HepG2 (cell line): ENCODE results near the gene DNMT1. TPM values are rescaled to one million over a fixed set of nuclear protein-coding genes. Genes with fewer than 3 reads are reported as not detected.

ENCODE experiments used
- ATAC-seq: fragments of 200-7000 bp; cut with Tn5 transposase; 3 replicates; pipeline ENCODE4 v1.9.1; 2020; ENCODE audit warnings: mild to moderate bottlenecking, moderate library complexity
- BruUV-seq: library from RNA; stranded (reverse); fragments of 400-500 nt; replicated peaks from 2 replicates; lab custom pipeline; 2021; lab: Mats Ljungman, UMichigan
- CTCF ChIA-PET: fragments of 300-600 bp; formaldehyde crosslinking; extraction: SDS; loops from one replicate; lab custom pipeline; 2021; ENCODE audit warnings: low total read pairs, inconsistent platforms, low intra/inter-chr PET ratio; lab: Yijun Ruan, JAX
- POLR2A ChIA-PET: fragments of 350-600 bp; sonication (Branson Sonifier 250); formaldehyde crosslinking; loops from one replicate; lab custom pipeline; 2020; ENCODE audit warnings: antibody characterized with exemption, inconsistent platforms; lab: Yijun Ruan, JAX
- DNase-seq: peaks from one replicate; pipeline ENCODE4 v3.0.0-alpha.2; 2015; ENCODE audit warnings: low spot score
- FAIRE-seq: peaks from 3 replicates; lab custom pipeline; 2011; peaks lifted over from hg19 to GRCh38; lab: Jason Lieb, UNC
- H2AFZ ChIP-seq: one replicate; pipeline ENCODE4 v1.6.1; 2011; ENCODE audit warnings: low read length, inconsistent platforms
- H3K27ac ChIP-seq: fragments of 300-600 bp; 3 replicates; pipeline ENCODE4 v1.8.0; 2011; ENCODE audit warnings: mixed run types, mild to moderate bottlenecking, mixed read lengths, low read length, inconsistent platforms; ENCODE audit not compliant: insufficient read depth; ENCODE audit errors: extremely low read length
- H3K27me3 ChIP-seq, 2 experiments: fragments of 200-600 bp in 1 of 2; 2 replicates in 1 of 2; 3 replicates in 1 of 2; pipeline versions ENCODE4 v1.6.0 to v1.8.0; 2011; ENCODE audit warnings: low read length in 2 of 2, mild to moderate bottlenecking in 2 of 2, moderate library complexity in 2 of 2, inconsistent platforms in 1 of 2; ENCODE audit not compliant: insufficient read depth in 2 of 2, control insufficient read depth in 1 of 2
- H3K36me3 ChIP-seq, 2 experiments: fragments of 200-600 bp in 1 of 2; replicated peaks in 1 of 2; 2 replicates in 1 of 2; 3 replicates in 1 of 2; pipeline versions ENCODE4 v1.5.1 to v1.8.0; 2011; ENCODE audit warnings: low read length in 2 of 2, inconsistent platforms in 1 of 2; ENCODE audit not compliant: insufficient read depth in 2 of 2, control insufficient read depth in 1 of 2
- H3K4me1 ChIP-seq: 2 replicates; pipeline ENCODE4 v1.5.1; 2012; ENCODE audit warnings: low read length, inconsistent platforms; ENCODE audit not compliant: insufficient read depth
- H3K4me2 ChIP-seq: 2 replicates; pipeline ENCODE4 v1.6.0; 2011; ENCODE audit warnings: low read depth, low read length, inconsistent platforms
- H3K4me3 ChIP-seq, 3 experiments: fragments of 200-600 bp in 1 of 3; sonication (generic), shearing (Covaris generic) in 1 of 3; replicated peaks in 1 of 3; 2 replicates each; pipeline ENCODE4 v1.5.1; 2011 to 2016; ENCODE audit warnings: low read length in 3 of 3, inconsistent platforms in 2 of 3, low read depth in 2 of 3, mild to moderate bottlenecking in 2 of 3, control low read depth in 1 of 3, mixed read lengths in 1 of 3; ENCODE audit not compliant: insufficient read depth in 1 of 3
- H3K79me2 ChIP-seq: one replicate; pipeline ENCODE4 v1.6.1; 2011; ENCODE audit warnings: low read length, inconsistent platforms; ENCODE audit not compliant: insufficient read depth
- H3K9ac ChIP-seq: 2 replicates; pipeline ENCODE4 v1.6.0; 2011; ENCODE audit warnings: mild to moderate bottlenecking, low read depth, low read length, inconsistent platforms; ENCODE audit not compliant: insufficient read depth
- H3K9me3 ChIP-seq: 2 replicates; pipeline ENCODE4 v1.5.1; 2012; ENCODE audit warnings: mild to moderate bottlenecking, low read length
- H4K20me1 ChIP-seq: 2 replicates; pipeline ENCODE4 v1.6.0; 2011; ENCODE audit warnings: inconsistent platforms, mild to moderate bottlenecking, low read length, moderate library complexity; ENCODE audit not compliant: insufficient read depth
- TEAD2 ChIP-seq: sonication (generic); formaldehyde crosslinking; IDR thresholded peaks from 2 replicates; pipeline ENCODE4 v1.9.0; 2021; ENCODE audit warnings: missing genetic modification reagents
- ZFP37 ChIP-seq: sonication (generic); formaldehyde crosslinking; IDR thresholded peaks from 2 replicates; pipeline ENCODE4 v1.4.0; 2020; ENCODE audit warnings: missing genetic modification reagents, borderline replicate concordance
- ZMAT3 ChIP-seq: sonication (generic); formaldehyde crosslinking; conservative IDR thresholded peaks from 2 replicates; pipeline ENCODE4 v1.7.0; 2021; ENCODE audit warnings: missing genetic modification reagents
- ZNF205 ChIP-seq: IDR thresholded peaks from 2 replicates; pipeline ENCODE4 v1.6.1; 2018; ENCODE audit warnings: missing biosample characterization, missing genetic modification reagents
- WGBS: methylation state at CpG from one replicate; pipeline ENCODE4 v1.1.6; 2017; ENCODE audit warnings: low lambda C conversion rate; 5-methylcytosine and 5-hydroxymethylcytosine counted together
- in situ Hi-C: cut with HindIII; loops from 2 replicates; pipeline ENCODE4 v1.10.0; 2017; ENCODE audit warnings: low pct_unique_long_range_greater_than_20kb; ENCODE audit not compliant: extremely low pct_ligation_motif_present
- intact Hi-C: fragments of 100-400 bp; cut with micrococcal nuclease; formaldehyde crosslinking; loops from one replicate; pipeline ENCODE4 v1.10.0; 2022; ENCODE audit not compliant: unreplicated experiment
- polyA plus RNA-seq, 8 experiments: library from polyadenylated mRNA; depleted of rRNA in 3 of 8; stranded (reverse) in 7 of 8; unstranded in 1 of 8; fragments of >200 nt; fragmentation: Illumina TruSeq in 4 of 8; extraction: Trizol in 4 of 8; gene quantifications; 2 replicates each; pipeline versions ENCODE4 v1.2.1 to v1.2.3, GENCODE V29; 2011 to 2016; ENCODE audit warnings: low read depth in 4 of 8, missing spikeins in 1 of 8, mixed read lengths in 1 of 8; ENCODE audit not compliant: insufficient read depth in 1 of 8
- total RNA-seq, 5 experiments: library from RNA; depleted of rRNA; stranded (reverse); fragments of >200 nt; fragmentation: Illumina TruSeq; extraction: Trizol; gene quantifications; 2 replicates each; pipeline ENCODE4 v1.2.3, GENCODE V29; 2016; ENCODE audit warnings: low read depth in 1 of 5
- TF ChIP-seq, protein P1 (sequence below): IDR thresholded peaks from 2 replicates; pipeline ENCODE4 v1.6.1; 2016; ENCODE audit warnings: low read depth, missing genetic modification reagents, missing compliant biosample characterization

DNMT1 gene
- total and polyA plus RNA-seq, 2 of the 13 experiments (the other 11 are each of a cell fraction or from before 2014, with no cell fraction given), result 31.2 to 91.1 TPM

DNA sequence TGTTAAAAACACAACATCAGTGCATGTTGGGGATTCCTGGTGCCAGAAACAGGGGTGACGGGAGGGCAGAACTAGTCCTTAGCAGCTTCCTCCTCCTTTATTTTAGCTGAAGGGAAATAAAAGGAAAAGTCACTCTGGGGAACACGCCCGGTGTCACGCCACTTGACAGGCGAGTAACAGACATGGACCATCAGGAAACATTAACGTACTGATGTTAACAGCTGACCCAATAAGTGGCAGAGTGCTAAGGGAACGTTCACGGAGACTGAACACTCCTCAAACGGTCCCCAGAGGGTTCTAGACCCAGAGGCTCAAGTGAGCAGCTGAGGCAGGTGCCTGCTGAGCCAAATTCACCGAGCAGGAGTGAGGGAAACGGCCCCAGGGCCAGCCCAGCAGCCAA lies 61.2 kb downstream of the DNMT1 start (continued):
- TF ChIP-seq, protein P1, sequence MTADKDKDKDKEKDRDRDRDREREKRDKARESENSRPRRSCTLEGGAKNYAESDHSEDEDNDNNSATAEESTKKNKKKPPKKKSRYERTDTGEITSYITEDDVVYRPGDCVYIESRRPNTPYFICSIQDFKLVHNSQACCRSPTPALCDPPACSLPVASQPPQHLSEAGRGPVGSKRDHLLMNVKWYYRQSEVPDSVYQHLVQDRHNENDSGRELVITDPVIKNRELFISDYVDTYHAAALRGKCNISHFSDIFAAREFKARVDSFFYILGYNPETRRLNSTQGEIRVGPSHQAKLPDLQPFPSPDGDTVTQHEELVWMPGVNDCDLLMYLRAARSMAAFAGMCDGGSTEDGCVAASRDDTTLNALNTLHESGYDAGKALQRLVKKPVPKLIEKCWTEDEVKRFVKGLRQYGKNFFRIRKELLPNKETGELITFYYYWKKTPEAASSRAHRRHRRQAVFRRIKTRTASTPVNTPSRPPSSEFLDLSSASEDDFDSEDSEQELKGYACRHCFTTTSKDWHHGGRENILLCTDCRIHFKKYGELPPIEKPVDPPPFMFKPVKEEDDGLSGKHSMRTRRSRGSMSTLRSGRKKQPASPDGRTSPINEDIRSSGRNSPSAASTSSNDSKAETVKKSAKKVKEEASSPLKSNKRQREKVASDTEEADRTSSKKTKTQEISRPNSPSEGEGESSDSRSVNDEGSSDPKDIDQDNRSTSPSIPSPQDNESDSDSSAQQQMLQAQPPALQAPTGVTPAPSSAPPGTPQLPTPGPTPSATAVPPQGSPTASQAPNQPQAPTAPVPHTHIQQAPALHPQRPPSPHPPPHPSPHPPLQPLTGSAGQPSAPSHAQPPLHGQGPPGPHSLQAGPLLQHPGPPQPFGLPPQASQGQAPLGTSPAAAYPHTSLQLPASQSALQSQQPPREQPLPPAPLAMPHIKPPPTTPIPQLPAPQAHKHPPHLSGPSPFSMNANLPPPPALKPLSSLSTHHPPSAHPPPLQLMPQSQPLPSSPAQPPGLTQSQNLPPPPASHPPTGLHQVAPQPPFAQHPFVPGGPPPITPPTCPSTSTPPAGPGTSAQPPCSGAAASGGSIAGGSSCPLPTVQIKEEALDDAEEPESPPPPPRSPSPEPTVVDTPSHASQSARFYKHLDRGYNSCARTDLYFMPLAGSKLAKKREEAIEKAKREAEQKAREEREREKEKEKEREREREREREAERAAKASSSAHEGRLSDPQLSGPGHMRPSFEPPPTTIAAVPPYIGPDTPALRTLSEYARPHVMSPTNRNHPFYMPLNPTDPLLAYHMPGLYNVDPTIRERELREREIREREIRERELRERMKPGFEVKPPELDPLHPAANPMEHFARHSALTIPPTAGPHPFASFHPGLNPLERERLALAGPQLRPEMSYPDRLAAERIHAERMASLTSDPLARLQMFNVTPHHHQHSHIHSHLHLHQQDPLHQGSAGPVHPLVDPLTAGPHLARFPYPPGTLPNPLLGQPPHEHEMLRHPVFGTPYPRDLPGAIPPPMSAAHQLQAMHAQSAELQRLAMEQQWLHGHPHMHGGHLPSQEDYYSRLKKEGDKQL (CRISPR knock-in tag), result no peak
- TF ChIP-seq ZFP37 (CRISPR knock-in tag) (no peak), TEAD2 (CRISPR knock-in tag) (no peak), ZNF205 (CRISPR knock-in tag) (no peak)

DNA sequence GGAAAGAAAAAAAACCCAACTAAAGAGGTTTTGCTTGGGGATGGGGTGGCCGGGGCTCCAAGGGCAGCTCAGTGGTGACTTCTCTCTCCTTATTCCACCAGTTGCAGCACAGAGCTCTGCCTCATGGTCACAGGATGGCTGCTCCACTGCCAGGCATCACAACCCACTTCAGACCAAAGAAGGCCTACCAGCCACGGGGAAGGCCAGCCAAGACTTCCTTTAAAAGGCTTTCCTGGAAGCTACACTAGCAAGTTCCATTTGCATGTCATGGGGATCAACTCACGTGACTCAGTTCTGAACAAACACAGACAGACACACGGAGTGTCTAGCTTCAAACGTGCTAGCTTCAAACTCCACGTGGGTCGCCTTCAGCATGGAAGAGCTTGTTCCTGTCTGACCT lies 61.8 kb downstream of the DNMT1 start:
- Histone ChIP-seq H3K4me1 (no peaks in the 10 kb centered on the region), H3K4me2 (no peak overlapping the region), H3K4me3 (no peak overlapping the region)
- ATAC-seq (no peak), FAIRE-seq (no peak)
- TF ChIP-seq ZMAT3 (CRISPR knock-in tag), result no peak
- TF ChIP-seq, all 625 proteins: peak for 0
- no peak for DNase-seq
- WGBS, result 94% methylated on average over 7 of the region's 7 CpGs
- Histone ChIP-seq H3K27ac (no peak overlapping the region), H3K79me2 (no peaks in the 10 kb centered on the region), H3K36me3 (peaks cover 27 to 38% of the 10 kb centered on the region in 2 experiments), H2AFZ (no peak overlapping the region), H3K27me3 (no peaks in the 10 kb centered on the region), H3K9me3 (no peaks in the 10 kb centered on the region), H4K20me1 (no peaks in the 10 kb centered on the region), H3K9ac (no peak overlapping the region)
- intact Hi-C loops, result no loop called here
- no TSS peak for BruUV-seq
- ChIA-PET CTCF (no interaction called here), POLR2A (no interaction called here)
- in situ Hi-C loops, result no loop called here
